ENCODE data around the gene GRIK4.

The GRIK4 gene

DNA sequence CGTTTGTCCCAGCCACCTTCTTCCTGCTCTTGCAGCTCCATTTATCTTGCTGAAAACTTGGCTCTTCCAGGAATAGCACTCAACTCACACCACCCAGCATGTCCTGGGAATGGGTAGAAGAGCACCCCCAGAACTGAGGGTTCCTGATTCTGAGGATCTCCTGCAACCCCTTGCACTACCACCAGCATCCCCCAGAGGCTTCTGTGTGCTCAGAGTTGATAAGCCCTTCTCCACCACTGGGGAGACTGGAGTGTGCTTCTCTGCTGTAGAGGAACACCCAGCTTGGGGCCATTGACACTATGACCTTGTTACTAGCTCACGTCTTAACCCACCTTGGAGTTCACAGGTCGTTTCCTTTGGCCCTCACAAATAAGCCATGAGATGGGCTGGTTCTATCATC lies 121.0 kb downstream of the GRIK4 start:
- no peaks in the 10 kb centered on the region for H3K27me3 ChIP-seq (ENCODE audit: control insufficient read depth, insufficient read depth, low read length)
- H3K4me3 ChIP-seq (ENCODE audit: low read length), result no peak overlapping the region
- no peaks in the 10 kb centered on the region for H3K9me3 ChIP-seq (ENCODE audit: control insufficient read depth, low read length)
- no peaks in the 10 kb centered on the region for H3K4me1 ChIP-seq (ENCODE audit: control insufficient read depth, insufficient read depth, low read length)
- H3K36me3 ChIP-seq (ENCODE audit: control insufficient read depth, insufficient read depth, low read length), result no peaks in the 10 kb centered on the region
- H3K9ac ChIP-seq (ENCODE audit: low read length), result no peak overlapping the region

DNA sequence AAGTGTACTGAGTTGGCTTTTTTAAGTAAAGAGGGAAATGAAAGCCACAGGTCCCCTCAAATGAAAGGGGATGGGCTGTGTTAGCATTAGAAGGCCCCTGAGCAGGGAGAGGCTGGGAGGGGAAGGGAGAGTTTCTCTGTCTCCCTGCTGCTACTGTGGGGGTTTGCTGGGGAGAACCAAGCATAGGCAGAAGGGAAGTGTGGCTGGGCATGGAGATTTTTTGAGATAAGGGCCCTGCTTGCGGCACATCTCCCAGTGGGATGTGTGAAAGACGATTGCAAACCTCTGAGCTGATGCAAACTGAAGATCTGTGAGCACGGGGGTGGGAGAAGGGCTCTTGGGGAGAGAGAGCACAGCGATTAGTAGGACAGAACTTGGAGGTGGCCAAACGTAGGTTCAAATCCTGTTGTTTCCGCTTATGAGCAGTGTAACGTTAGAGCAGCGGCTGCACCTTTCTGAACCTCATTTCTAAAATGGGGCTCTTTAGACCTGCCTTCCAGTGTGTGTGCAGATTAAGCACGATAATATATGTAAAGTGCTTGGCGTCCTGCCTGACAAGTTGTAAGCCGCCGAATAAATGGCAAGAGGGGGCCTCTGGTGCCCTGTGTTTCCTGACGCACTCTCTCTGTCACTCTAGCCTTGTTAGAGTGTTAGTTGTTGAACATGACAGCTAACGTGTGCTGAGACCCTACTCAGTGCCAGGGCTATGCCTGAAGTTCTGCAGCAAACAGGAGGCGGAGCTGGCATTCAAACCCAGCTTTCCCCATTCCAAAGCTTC lies 122.3 kb downstream of the GRIK4 start:
- Histone ChIP-seq H3K9me3 (ENCODE audit: control insufficient read depth, low read length) (no peaks in the 10 kb centered on the region), H3K4me1 (ENCODE audit: control insufficient read depth, insufficient read depth, low read length) (no peaks in the 10 kb centered on the region), H3K4me3 (ENCODE audit: low read length) (no peak overlapping the region), H3K9ac (ENCODE audit: low read length) (no peak overlapping the region), H3K36me3 (ENCODE audit: control insufficient read depth, insufficient read depth, low read length) (no peaks in the 10 kb centered on the region), H3K27me3 (ENCODE audit: control insufficient read depth, insufficient read depth, low read length) (no peaks in the 10 kb centered on the region)

DNA sequence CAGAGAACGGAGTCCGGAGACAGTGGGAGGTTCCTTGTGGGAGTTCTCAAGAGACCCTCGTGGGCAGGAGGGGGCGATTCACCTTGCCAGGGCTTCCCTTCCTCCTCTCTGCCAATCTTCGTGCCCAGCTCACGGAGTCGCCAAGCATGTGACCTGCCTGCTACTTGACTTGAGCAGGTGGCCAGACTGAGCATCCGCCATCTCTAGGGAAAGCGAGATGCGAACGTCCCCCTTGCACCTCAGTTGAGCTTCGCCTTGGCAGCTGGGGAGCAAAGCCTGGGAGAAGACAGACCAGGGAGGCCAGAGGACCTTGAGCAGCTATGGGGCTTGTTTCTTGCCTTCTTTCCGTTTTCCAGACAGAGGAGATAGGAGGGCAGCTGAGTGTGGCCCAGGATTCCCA lies 123.2 kb downstream of the GRIK4 start:
- H3K4me1 ChIP-seq (ENCODE audit: control insufficient read depth, insufficient read depth, low read length), result no peaks in the 10 kb centered on the region
- H3K4me3 ChIP-seq (ENCODE audit: low read length), result no peak overlapping the region
- H3K27me3 ChIP-seq (ENCODE audit: control insufficient read depth, insufficient read depth, low read length), result no peaks in the 10 kb centered on the region
- no peaks in the 10 kb centered on the region for H3K36me3 ChIP-seq (ENCODE audit: control insufficient read depth, insufficient read depth, low read length)
- no peak overlapping the region for H3K9ac ChIP-seq (ENCODE audit: low read length)
- no peaks in the 10 kb centered on the region for H3K9me3 ChIP-seq (ENCODE audit: control insufficient read depth, low read length)

GRCh38 chr11:120635136-120635810 lies 123.7 kb downstream of the GRIK4 start:
- no peaks in the 10 kb centered on the region for H3K27me3 ChIP-seq (ENCODE audit: control insufficient read depth, insufficient read depth, low read length)
- H3K36me3 ChIP-seq (ENCODE audit: control insufficient read depth, insufficient read depth, low read length), result no peaks in the 10 kb centered on the region
- no peaks in the 10 kb centered on the region for H3K4me1 ChIP-seq (ENCODE audit: control insufficient read depth, insufficient read depth, low read length)
- no peak overlapping the region for H3K9ac ChIP-seq (ENCODE audit: low read length)
- H3K4me3 ChIP-seq (ENCODE audit: low read length), result no peak overlapping the region
- no peaks in the 10 kb centered on the region for H3K9me3 ChIP-seq (ENCODE audit: control insufficient read depth, low read length)

DNA sequence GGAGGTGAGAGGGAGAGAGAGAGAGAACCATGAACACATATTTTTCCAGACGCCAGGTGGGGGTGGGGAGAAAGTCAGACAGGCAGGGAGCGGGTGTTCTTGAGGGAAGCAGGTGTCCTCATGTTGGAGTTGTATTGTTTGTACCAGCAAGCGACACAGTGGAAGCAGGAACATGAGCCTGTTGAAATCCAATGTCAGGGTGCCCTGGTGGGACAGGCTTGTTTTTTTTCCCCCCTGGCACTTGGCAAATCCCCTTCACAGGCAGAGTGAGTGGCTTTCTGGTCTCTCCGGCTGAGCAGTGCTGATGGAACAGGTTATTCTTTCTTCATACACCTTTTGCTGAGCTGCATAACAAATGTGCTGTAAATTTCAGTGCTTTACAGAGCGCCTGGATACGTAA lies 125.6 kb downstream of the GRIK4 start:
- H3K9ac ChIP-seq (ENCODE audit: low read length), result no peak overlapping the region
- H3K4me3 ChIP-seq (ENCODE audit: low read length), result no peak overlapping the region
- H3K36me3 ChIP-seq (ENCODE audit: control insufficient read depth, insufficient read depth, low read length), result no peaks in the 10 kb centered on the region
- no peaks in the 10 kb centered on the region for H3K27me3 ChIP-seq (ENCODE audit: control insufficient read depth, insufficient read depth, low read length)
- no peaks in the 10 kb centered on the region for H3K9me3 ChIP-seq (ENCODE audit: control insufficient read depth, low read length)
- H3K4me1 ChIP-seq (ENCODE audit: control insufficient read depth, insufficient read depth, low read length), result no peaks in the 10 kb centered on the region

DNA sequence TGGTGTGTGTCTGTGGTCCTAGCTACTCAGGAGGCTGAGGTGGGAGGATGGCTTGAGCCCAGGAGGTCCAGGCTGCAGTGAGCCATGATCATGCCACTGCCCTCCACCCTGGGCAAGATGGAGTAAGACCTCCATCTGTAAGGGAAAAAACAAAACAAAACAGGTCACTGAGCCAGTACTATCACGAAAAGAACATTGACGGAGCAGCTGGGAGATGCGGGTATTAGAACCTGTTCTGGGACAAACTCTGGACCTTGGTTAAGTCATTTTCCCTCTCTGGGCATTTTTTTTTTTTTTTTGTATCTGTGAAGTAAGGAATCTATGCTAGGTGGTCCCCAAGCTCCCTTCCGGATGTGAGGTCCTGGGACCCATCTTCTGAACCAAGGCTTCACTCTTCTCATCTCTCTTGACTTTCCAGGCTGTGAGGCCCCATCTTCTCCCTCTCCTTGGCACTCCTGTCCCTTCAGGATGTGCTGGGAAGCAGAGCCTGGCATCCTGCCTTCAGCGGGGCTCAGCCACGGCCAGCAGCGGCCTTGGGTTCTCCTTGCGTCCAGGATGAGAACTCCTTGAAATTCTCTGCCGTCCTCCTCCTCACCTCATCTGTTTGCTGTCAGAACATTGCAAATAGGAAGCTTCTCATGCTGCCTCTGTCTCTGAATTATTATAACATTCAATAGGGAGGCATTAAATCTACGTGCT lies 130.8 kb downstream of the GRIK4 start:
- Histone ChIP-seq H3K27me3 (ENCODE audit: control insufficient read depth, insufficient read depth, low read length) (no peaks in the 10 kb centered on the region), H3K4me1 (ENCODE audit: control insufficient read depth, insufficient read depth, low read length) (no peaks in the 10 kb centered on the region), H3K36me3 (ENCODE audit: control insufficient read depth, insufficient read depth, low read length) (no peaks in the 10 kb centered on the region), H3K9ac (ENCODE audit: low read length) (no peak overlapping the region), H3K9me3 (ENCODE audit: control insufficient read depth, low read length) (no peaks in the 10 kb centered on the region), H3K4me3 (ENCODE audit: low read length) (no peak overlapping the region)

DNA sequence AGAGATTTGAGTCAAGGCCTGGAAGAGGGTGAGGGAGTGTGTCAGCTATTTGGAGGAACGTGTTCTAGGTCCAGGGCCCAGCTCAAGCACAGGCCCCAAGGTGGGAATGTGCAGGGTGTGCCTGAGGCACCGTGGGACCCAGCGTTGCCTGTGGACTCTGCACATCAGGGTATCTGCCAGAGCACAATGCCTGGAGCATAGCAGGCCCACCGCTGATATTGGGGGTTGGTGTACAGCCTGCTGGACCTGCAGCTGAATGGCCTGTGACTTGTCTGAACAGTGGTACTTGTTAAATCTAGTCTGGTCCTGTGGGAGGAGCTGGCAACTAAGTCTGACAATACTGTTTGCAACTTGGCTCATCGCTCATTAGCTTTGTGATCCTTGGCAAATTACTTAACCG lies 131.7 kb downstream of the GRIK4 start:
- no peaks in the 10 kb centered on the region for H3K36me3 ChIP-seq (ENCODE audit: control insufficient read depth, insufficient read depth, low read length)
- H3K9me3 ChIP-seq (ENCODE audit: control insufficient read depth, low read length), result no peaks in the 10 kb centered on the region
- no peaks in the 10 kb centered on the region for H3K27me3 ChIP-seq (ENCODE audit: control insufficient read depth, insufficient read depth, low read length)
- no peak overlapping the region for H3K4me3 ChIP-seq (ENCODE audit: low read length)
- no peaks in the 10 kb centered on the region for H3K4me1 ChIP-seq (ENCODE audit: control insufficient read depth, insufficient read depth, low read length)
- H3K9ac ChIP-seq (ENCODE audit: low read length), result no peak overlapping the region

DNA sequence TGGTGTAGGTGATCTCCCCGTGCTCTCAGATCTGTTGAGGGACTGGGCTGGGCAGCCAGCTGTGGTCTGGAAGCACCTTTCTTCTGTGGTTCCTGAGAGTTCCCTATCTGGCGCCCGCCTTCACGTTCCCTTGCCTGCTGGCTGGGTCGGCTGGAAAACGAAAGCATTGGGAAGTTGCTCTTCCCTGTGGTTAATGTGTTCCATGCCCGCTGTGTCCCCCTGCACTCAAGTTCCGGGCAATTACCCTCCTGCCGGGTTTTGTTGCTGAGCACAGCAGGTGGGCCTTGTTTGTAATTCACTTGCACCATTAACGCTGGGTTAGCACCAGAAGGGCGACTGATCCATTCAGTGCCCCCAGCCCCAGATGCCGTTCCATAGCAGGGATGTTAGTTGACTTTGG lies 134.1 kb downstream of the GRIK4 start:
- Histone ChIP-seq H3K9me3 (ENCODE audit: control insufficient read depth, low read length) (no peaks in the 10 kb centered on the region), H3K27me3 (ENCODE audit: control insufficient read depth, insufficient read depth, low read length) (no peaks in the 10 kb centered on the region), H3K36me3 (ENCODE audit: control insufficient read depth, insufficient read depth, low read length) (no peaks in the 10 kb centered on the region), H3K4me1 (ENCODE audit: control insufficient read depth, insufficient read depth, low read length) (no peaks in the 10 kb centered on the region), H3K4me3 (ENCODE audit: low read length) (no peak overlapping the region), H3K9ac (ENCODE audit: low read length) (no peak overlapping the region)

DNA sequence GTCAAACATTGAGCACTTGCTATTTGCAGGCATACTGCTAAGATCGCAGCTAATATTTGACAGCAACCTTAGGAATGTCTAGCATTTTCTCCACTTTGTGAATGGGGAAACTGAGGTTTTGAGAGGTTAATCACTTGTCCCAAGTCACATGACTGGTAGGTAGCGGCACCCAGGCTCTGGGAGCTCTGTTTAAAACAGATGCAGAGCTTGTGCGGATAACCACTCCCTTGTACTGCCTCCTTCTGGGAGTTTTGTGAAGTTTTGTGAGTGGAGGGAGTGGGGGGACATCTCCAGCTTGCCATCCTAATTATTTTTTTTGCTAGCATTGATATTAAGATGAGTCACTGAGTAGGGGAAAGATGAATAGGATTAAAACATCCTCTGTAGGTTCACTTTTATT lies 134.7 kb downstream of the GRIK4 start:
- H3K9me3 ChIP-seq (ENCODE audit: control insufficient read depth, low read length), result no peaks in the 10 kb centered on the region
- H3K27me3 ChIP-seq (ENCODE audit: control insufficient read depth, insufficient read depth, low read length), result no peaks in the 10 kb centered on the region
- H3K36me3 ChIP-seq (ENCODE audit: control insufficient read depth, insufficient read depth, low read length), result no peaks in the 10 kb centered on the region
- no peak overlapping the region for H3K4me3 ChIP-seq (ENCODE audit: low read length)
- no peak overlapping the region for H3K9ac ChIP-seq (ENCODE audit: low read length)
- no peaks in the 10 kb centered on the region for H3K4me1 ChIP-seq (ENCODE audit: control insufficient read depth, insufficient read depth, low read length)

- H3K4me3 ChIP-seq (ENCODE audit: low read length), result no peak overlapping the region
- H3K4me1 ChIP-seq (ENCODE audit: control insufficient read depth, insufficient read depth, low read length), result no peaks in the 10 kb centered on the region
- H3K36me3 ChIP-seq (ENCODE audit: control insufficient read depth, insufficient read depth, low read length), result no peaks in the 10 kb centered on the region
- no peaks in the 10 kb centered on the region for H3K27me3 ChIP-seq (ENCODE audit: control insufficient read depth, insufficient read depth, low read length)
- no peaks in the 10 kb centered on the region for H3K9me3 ChIP-seq (ENCODE audit: control insufficient read depth, low read length)
- H3K9ac ChIP-seq (ENCODE audit: low read length), result no peak overlapping the region
Observed at GRCh38 chr11:120647681-120648080, 136.1 kb downstream of the GRIK4 start.

DNA sequence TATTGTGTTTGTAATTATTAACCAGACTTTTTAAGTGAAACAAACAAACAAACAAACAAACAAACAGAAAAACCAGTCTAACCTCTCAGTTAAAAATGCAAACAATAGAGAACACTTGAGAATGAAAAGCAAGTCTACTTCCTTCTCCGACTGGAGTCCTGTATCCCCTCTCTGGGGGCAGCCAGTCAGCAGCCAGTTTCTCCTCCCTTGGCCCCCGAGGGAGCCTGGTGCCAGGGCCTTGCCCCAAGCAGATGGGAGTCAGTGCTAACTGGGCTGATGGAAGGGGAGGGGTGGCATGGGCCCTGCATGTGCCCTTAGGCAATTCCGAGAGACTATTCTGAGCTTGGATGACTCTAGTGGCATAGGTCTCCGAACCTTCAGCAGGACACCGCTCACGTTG lies 137.2 kb downstream of the GRIK4 start:
- Histone ChIP-seq H3K27me3 (ENCODE audit: control insufficient read depth, insufficient read depth, low read length) (no peaks in the 10 kb centered on the region), H3K9ac (ENCODE audit: low read length) (no peak overlapping the region)

GRCh38 chr11:120649316-120649715 lies 137.8 kb downstream of the GRIK4 start:
- no peaks in the 10 kb centered on the region for H3K4me1 ChIP-seq (ENCODE audit: control insufficient read depth, insufficient read depth, low read length)
- no peaks in the 10 kb centered on the region for H3K36me3 ChIP-seq (ENCODE audit: control insufficient read depth, insufficient read depth, low read length)
- no peaks in the 10 kb centered on the region for H3K9me3 ChIP-seq (ENCODE audit: control insufficient read depth, low read length)
- no peak overlapping the region for H3K4me3 ChIP-seq (ENCODE audit: low read length)
- no peaks in the 10 kb centered on the region for H3K27me3 ChIP-seq (ENCODE audit: control insufficient read depth, insufficient read depth, low read length)
- no peak overlapping the region for H3K9ac ChIP-seq (ENCODE audit: low read length)

More for the DNA sequence above, 137.2 kb downstream of the GRIK4 start:
- H3K9me3 ChIP-seq (ENCODE audit: control insufficient read depth, low read length), result no peaks in the 10 kb centered on the region
- H3K4me1 ChIP-seq (ENCODE audit: control insufficient read depth, insufficient read depth, low read length), result no peaks in the 10 kb centered on the region
- H3K4me3 ChIP-seq (ENCODE audit: low read length), result no peak overlapping the region
- no peaks in the 10 kb centered on the region for H3K36me3 ChIP-seq (ENCODE audit: control insufficient read depth, insufficient read depth, low read length)
